CMK (cell line): ENCODE measurements around the gene NPW.
"Not testable (repeated sequence)": the region's sequence is repeated elsewhere in the genome, so short reads cannot be mapped to it uniquely, and the experiment has no call there.

Experiments used
- DNase-seq: peaks from one replicate; pipeline ENCODE4 v3.0.0-alpha.2; 2010; ENCODE audit warnings: low read depth

NPW gene

DNA sequence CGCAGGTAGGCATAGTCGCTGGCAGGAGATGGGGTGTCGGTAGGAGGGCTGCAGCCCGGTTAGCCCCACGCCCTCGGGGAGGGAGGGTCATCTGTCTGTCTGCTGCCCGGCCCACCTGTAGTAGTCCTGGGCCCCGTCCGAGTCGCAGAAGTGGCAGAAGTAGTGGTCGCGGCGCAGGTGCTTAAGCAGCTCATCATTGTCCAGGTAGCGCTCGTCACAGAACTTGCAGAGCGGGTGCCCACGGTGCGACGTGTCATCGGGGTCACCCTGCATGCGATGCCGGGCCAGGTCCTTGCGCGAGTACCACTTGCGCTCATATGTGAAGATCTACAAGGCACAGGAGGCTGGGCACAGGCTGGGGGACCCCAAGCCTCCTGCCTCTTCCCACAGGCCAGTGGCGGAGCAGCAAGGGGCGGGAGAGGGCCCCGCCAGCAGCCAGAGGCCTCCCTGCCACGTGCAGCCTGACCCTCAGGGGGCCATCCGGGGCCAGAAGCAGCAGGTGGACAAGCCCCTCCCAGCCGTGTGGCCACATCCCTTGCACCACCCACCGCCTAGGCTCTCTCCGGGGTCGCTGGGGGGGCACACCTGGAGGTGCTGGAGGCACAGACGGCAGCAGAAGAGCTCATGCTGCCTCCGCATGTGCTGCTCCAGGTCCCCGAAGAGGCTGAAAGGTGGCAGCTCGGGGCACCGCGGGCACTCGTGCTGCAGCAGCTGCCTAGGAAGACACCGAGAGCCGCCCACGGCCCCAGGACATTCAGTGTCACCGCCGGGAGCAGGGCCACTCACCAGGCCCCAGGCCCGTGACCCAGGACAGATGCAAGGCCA is 17.0 kb upstream of the NPW start:
- DNase-seq: no peak

- no peak for DNase-seq
Measured at GRCh38 chr16:2003231-2003826, 16.3 kb upstream of the NPW start.

DNA sequence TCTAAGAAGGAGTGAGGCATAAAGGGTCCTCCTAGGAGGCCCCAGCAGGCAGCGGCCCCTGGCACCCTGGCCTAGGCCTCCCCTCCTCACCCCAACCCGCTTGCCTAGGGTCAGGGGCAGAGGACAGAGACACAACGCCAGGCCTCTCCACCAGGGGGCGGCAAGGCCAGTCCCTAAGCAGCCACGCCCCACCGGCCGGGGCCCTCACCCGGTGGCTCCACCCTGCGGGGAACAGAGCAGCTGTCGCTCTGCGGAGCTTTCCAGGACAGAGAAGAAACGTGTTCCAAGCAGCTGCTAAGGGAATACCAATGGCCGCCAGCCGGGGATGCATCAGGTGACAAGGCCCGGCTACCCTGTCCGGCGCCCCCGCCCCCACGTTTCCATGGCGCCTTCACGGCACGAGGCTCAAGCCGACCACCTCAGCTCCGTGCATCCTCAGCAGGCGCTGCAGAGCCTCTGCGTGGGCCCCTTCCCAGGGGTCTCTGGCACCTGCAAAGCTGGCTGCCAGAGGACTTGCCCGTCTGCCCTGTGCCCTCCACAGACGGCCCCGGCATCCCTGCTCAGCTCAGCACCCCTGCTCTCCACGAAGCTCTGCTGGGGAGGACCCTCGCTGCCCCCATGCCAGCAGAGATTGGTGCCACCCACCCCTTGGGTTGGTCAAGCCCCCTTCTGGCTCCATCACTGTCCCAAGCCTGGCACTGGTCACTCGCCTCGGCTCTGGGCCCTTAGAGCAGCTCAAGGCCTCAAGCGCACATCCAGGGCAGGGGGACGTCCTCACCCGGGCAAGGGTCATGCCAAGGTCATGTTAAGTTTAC is 15.6 kb upstream of the NPW start:
- DNase-seq: no peak

- no peak for DNase-seq
Measured at GRCh38 chr16:2004795-2005517, 14.6 kb upstream of the NPW start.

DNA sequence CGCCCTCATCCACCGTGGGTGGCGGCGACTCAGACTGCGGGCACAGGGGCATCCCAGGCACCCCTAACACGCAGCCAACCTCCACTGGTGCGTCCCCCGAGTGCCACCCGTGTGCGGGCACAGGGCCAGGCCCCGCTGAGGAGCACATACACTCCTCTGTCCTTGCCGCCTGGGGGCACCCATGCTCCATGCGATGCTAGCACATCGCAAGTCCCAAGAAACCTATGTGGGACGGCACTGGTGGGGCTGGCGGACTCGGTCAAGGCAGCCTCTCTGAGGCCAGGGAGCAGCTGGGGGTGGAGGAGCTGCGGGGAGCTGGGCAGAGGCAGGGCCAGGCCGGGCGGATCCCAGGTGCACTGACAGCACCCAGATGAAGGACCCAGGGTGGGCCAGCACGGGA is 13.9 kb upstream of the NPW start:
- no peak for DNase-seq

DNA sequence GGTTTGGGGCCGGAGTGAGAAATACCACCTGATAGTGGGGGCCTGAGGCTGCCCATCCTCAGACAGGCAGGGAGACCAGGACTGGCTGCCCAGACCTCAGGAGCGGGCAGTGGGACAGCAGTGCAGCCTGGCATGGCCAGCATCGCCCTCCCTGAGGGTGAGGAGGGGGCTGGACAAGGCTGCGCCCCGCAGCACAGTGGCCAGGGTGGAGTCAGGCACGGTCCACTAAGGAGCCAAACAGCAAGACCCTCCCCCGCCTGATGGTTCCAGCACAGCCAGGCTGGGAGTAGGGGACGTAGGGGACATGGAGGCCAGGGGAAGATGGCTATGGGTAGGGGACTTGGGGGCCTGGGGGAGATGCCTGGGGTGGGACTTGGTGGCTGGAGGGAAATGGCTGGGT is 13.3 kb upstream of the NPW start:
- no peak for DNase-seq

GRCh38 chr16:2007081-2007836 is 12.3 kb upstream of the NPW start:
- DNase-seq: no peak

DNA sequence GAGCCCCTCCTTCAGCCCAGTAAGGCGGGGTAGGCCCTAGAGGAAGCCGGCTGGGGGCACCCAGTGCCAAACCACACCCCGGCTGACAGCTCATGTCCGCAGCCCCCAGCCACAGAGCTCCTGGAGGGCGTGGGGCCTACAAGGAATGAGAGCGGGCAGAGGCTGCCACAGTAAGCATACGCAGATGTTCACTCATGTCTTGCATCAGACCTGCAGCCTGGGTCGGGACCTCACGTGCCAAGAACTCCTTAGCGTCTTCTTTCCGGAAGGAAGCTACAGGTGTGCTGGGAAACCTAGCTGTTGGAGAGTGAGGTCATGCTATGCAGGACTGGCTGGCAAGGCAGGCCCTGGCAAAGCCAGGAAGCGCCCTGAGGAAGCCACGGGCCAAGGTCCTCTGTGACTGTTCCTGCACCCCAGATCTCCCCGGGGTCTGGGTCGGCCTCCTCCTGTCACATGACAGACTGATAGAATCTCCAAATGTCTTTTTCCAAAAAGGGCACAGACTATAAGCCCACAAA is 11.5 kb upstream of the NPW start:
- no peak for DNase-seq

DNA sequence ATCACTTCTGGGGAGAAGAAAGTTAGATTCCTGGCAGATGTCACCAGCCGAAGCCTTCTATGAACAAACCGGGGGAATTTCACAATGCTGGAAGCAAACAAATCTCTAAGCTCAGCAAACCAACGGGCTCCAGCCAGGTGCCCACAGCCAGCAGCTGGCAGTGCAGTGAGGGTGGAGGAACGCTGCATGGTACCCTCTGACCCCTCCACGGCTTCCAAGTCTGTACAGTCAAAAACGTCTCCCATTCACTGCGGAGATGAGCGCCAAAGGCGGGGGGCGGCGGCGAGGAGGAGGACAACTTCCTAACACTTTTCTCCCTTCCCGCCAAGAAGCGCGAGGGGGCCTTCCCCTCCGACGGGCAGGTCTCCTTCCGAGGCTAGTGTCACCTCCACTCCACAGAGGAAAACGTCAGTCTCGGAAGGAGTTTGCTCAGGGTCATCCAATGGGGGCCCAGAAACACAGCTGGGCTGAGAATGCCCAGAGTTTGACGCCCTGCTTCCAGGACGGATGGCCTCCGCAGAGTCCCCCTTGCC is 10.9 kb upstream of the NPW start:
- no peak for DNase-seq

- no peak for DNase-seq
Measured at GRCh38 chr16:2009164-2009711, 10.3 kb upstream of the NPW start.

GRCh38 chr16:2009791-2010510 is 9.6 kb upstream of the NPW start, which contains the start of gene ZNF598:
TSS of gene ZNF598 (minus strand) at chr16:2009821.
- no peak for DNase-seq

- DNase-seq: not testable (repeated sequence)
Measured at GRCh38 chr16:2011726-2012125, 7.9 kb upstream of the NPW start.

- DNase-seq: no peak
Measured at GRCh38 chr16:2013527-2013926, 6.1 kb upstream of the NPW start.

DNA sequence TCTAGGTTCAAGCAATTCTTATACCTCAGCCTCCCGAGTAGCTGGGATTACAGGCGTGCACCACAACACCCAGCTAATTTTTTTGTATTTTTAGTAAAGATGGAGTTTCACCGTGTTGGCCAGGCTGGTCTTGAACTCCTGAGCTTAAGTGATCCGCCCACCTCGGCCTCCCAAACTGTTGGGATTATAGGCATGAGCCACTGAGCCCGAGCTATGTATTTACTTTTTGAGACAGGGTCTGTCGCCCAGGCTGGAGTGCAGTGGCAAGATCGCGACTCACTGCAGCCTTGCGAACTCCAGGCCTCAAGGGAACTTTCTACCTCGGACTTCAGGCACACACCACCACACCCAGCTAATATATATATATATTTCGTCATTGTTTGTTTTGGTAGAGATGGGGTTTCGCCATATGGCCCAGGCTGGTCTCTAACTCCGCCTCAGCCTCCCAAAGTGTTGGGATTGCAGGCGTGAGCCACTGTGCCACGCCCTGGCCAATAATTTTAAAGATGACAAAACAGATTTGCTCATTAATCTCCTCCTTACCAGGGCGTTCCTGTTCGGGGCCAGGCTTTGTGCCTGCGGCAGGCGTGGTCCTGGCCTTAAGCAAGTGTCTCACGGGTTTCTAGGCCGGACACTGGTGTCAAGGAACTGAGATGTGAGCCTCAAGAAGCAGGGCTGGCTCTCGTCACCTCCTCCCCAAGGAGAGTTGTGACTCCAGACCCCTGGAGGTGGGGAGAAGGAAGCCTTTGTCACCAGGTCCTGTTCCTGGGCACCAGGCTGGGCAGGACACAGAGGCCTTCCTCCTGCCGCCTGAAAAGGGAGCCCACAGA is 4.3 kb upstream of the NPW start:
- no peak for DNase-seq

GRCh38 chr16:2015947-2016208 is 3.7 kb upstream of the NPW start:
- DNase-seq: no peak

DNA sequence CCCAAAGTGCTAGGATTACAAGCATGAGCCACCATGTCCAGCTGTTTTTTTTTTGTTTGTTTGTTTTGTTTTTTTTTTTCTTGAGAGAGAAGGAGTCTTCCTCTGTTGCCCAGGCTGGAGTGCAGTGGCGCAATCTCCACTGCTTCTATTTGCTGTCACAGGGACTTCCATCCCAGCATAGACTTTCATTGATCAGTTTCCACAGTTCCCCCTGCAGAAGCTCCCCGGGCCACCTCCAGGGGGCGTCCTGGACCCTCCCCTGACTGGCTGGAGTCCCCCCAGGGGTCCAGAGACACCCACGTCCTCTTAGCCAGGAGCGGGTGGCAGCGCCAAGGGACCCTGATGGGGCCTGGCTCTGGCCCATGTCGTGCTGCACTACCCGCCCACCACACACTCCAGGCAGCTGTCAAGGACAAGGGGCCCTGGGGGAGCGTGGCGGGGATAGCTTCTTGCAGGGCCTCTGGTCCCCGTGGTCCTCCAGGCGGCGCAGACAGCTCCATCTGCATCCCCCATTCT is 3.1 kb upstream of the NPW start:
- DNase-seq: no peak

- DNase-seq: no peak
Measured at GRCh38 chr16:2019921-2020831, 591 bp downstream of the NPW start.

GRCh38 chr16:2022723-2023091 is 3.1 kb downstream of the NPW start:
- no peak for DNase-seq
